ENCODE results near the gene OPCML.

The OPCML gene

GRCh38 chr11:132649277-132649676 lies 883.0 kb downstream of the OPCML start:
- Histone ChIP-seq H3K79me2 (ENCODE audit: insufficient read depth, low read depth) (no peaks in the 10 kb centered on the region), H3K4me3 (IDR thresholded peaks at IDR 0.05; ENCODE audit: insufficient read depth, low read depth, low read length) (no peak overlapping the region)

DNA sequence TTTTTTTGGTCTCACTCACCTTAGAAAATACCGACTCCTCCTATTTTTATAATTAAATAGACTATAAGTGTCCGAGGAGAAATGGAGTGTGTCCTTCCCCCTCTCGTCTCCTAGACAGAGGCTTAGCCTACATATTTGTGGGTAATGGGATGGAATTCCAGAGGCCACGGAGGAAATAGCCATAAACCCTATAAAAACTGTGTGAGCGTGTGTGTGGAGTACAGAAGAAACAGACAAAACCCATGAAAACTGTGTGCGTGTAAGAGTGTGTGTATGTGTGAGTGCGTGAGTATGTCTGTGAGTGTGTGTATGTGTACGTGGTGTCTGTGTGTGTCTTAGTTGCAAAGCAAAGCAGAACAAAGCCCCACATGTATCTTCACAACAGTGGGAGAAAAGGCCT lies 883.5 kb downstream of the OPCML start:
- no peak for TF ChIP-seq CTCF (conservative IDR thresholded peaks at IDR 0.05; ENCODE audit: low read depth, low read length)
- Histone ChIP-seq H3K4me1 (ENCODE audit: low read depth, poor library complexity, severe bottlenecking) (no peaks in the 10 kb centered on the region), H3K4me2 (no peak overlapping the region), H3K36me3 (ENCODE audit: insufficient read depth) (no peaks in the 10 kb centered on the region), H3K79me2 (ENCODE audit: insufficient read depth, low read depth) (no peaks in the 10 kb centered on the region), H2AFZ (ENCODE audit: low read depth) (no peak overlapping the region), H3K4me3 (IDR thresholded peaks at IDR 0.05; ENCODE audit: insufficient read depth, low read depth, low read length) (no peak overlapping the region), H4K20me1 (ENCODE audit: insufficient read depth) (no peaks in the 10 kb centered on the region), H3K27me3 (ENCODE audit: insufficient read depth, low read depth) (no peaks in the 10 kb centered on the region), H3K27ac (no peak overlapping the region), H3K9ac (no peak overlapping the region)

More at GRCh38 chr11:132649277-132649676, 883.0 kb downstream of the OPCML start:
- H2AFZ ChIP-seq (ENCODE audit: low read depth): no peak overlapping the region
- no peaks in the 10 kb centered on the region for H3K4me1 ChIP-seq (ENCODE audit: low read depth, poor library complexity, severe bottlenecking)
- H4K20me1 ChIP-seq (ENCODE audit: insufficient read depth): no peaks in the 10 kb centered on the region
- H3K9ac ChIP-seq: no peak overlapping the region
- no peak overlapping the region for H3K27ac ChIP-seq
- no peak overlapping the region for H3K4me2 ChIP-seq
- no peak for TF ChIP-seq CTCF (conservative IDR thresholded peaks at IDR 0.05; ENCODE audit: low read depth, low read length)
- H3K27me3 ChIP-seq (ENCODE audit: insufficient read depth, low read depth): no peaks in the 10 kb centered on the region
- no peaks in the 10 kb centered on the region for H3K36me3 ChIP-seq (ENCODE audit: insufficient read depth)

DNA sequence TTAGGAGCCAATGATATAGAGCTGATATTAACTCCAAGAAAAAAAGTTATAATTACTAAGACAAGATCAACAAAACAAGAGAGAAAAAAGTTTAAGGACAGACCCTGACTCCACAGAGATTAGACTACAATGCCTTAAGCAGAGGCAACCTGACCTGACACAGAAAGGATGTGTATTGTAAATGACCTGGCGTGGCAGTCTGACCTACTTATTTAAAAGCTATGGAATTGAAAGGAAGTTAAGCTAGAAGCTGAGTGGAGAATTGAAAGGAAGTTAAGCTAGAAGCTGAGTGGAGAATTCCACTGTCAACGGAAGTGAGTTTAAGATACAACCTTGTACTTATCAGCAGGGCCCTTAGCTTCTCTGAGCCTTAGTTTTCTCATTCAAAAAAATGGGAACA lies 885.4 kb downstream of the OPCML start:
- no peak overlapping the region for H2AFZ ChIP-seq (ENCODE audit: low read depth)
- TF ChIP-seq CTCF (conservative IDR thresholded peaks at IDR 0.05; ENCODE audit: low read depth, low read length): no peak
- H4K20me1 ChIP-seq (ENCODE audit: insufficient read depth): no peaks in the 10 kb centered on the region
- H3K4me2 ChIP-seq: no peak overlapping the region
- no peak overlapping the region for H3K4me3 ChIP-seq (IDR thresholded peaks at IDR 0.05; ENCODE audit: insufficient read depth, low read depth, low read length)
- H3K9ac ChIP-seq: no peak overlapping the region
- H3K27ac ChIP-seq: no peak overlapping the region
- no peaks in the 10 kb centered on the region for H3K4me1 ChIP-seq (ENCODE audit: low read depth, poor library complexity, severe bottlenecking)
- no peaks in the 10 kb centered on the region for H3K36me3 ChIP-seq (ENCODE audit: insufficient read depth)
- no peaks in the 10 kb centered on the region for H3K27me3 ChIP-seq (ENCODE audit: insufficient read depth, low read depth)
- H3K79me2 ChIP-seq (ENCODE audit: insufficient read depth, low read depth): no peaks in the 10 kb centered on the region

- no peaks in the 10 kb centered on the region for H3K36me3 ChIP-seq (ENCODE audit: insufficient read depth)
- no peak overlapping the region for H3K4me2 ChIP-seq
- H3K9ac ChIP-seq: no peak overlapping the region
- no peak overlapping the region for H3K4me3 ChIP-seq (IDR thresholded peaks at IDR 0.05; ENCODE audit: insufficient read depth, low read depth, low read length)
- H3K79me2 ChIP-seq (ENCODE audit: insufficient read depth, low read depth): no peaks in the 10 kb centered on the region
- no peaks in the 10 kb centered on the region for H4K20me1 ChIP-seq (ENCODE audit: insufficient read depth)
- no peaks in the 10 kb centered on the region for H3K4me1 ChIP-seq (ENCODE audit: low read depth, poor library complexity, severe bottlenecking)
- H3K27me3 ChIP-seq (ENCODE audit: insufficient read depth, low read depth): no peaks in the 10 kb centered on the region
- H3K27ac ChIP-seq: no peak overlapping the region
- H2AFZ ChIP-seq (ENCODE audit: low read depth): no peak overlapping the region
- TF ChIP-seq CTCF (conservative IDR thresholded peaks at IDR 0.05; ENCODE audit: low read depth, low read length): no peak
Observed at GRCh38 chr11:132644520-132645239, 887.6 kb downstream of the OPCML start.

Data from KMS-11 (cell line).